GM12801 (cell line): ENCODE results near the gene MAML3.

Experiments used
- CTCF ChIP-seq: IDR thresholded peaks from one replicate; pipeline ENCODE4 v1.5.1; 2011; ENCODE audit warnings: control low read depth; ENCODE audit not compliant: insufficient read length; ENCODE audit errors: extremely low read depth

Gene MAML3

DNA sequence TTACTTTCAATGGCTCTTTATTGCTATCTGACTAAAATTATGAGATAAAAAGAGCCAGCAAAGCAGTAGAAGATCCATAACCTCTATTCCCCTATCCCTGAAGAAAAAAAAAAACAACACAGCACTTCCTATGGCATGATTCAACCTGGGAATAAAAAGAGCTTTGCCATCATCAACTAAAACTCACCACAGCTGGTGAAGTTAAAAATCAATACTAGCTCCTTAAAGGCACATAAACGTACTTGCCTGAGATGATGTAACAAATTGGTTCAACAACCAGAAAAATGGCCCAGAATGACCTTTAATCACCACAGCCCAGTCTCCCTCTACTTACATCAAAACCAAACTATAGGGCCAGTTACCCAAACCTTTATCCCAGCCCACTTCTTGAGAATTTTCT, 153.8 kb downstream of the MAML3 start:
- no peak for TF ChIP-seq CTCF

DNA sequence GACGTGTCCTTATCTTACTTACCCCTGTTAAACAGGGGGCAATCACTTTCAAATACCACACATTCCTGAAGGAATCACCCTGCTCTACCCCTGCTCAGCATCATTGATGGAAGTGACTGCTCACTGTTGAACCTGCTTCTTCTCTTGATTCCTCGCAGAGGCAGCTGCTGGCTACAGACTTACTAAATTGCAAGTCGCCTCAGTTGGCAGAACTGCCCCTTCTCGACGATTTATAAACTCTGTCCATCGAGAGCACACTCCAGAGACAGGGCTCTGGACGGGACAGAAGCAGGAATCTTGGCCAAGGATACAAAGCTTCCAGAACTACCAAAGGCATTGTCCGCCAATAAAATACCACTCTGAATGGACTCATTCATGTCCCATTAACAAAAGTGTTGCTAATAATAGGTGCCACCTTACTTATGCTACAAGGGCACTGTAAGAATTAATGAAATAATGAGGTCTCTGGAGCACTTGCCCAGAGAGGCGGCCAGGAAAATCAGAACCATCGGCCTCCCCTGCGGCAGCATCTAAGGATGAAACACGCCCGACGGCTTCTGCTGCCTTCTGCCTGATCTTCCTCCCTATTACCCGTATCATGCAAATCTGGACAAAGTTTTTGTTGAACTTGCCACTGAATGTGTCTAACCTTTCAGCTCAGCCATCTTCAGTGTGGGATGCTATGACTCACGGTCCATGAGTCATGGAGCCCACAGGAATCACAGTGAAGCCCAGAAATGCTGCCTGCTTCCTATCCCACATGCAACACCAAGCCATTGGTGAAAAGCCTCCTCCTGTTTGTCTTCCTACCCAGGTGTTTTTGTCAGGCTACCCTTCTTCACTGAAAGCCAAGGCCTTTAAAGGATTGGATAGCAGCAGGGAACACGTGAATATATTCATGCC, 164.9 kb downstream of the MAML3 start:
- TF ChIP-seq CTCF = no peak

GRCh38 chr4:139987502-139987850, 166.5 kb downstream of the MAML3 start:
- no peak for TF ChIP-seq CTCF

DNA sequence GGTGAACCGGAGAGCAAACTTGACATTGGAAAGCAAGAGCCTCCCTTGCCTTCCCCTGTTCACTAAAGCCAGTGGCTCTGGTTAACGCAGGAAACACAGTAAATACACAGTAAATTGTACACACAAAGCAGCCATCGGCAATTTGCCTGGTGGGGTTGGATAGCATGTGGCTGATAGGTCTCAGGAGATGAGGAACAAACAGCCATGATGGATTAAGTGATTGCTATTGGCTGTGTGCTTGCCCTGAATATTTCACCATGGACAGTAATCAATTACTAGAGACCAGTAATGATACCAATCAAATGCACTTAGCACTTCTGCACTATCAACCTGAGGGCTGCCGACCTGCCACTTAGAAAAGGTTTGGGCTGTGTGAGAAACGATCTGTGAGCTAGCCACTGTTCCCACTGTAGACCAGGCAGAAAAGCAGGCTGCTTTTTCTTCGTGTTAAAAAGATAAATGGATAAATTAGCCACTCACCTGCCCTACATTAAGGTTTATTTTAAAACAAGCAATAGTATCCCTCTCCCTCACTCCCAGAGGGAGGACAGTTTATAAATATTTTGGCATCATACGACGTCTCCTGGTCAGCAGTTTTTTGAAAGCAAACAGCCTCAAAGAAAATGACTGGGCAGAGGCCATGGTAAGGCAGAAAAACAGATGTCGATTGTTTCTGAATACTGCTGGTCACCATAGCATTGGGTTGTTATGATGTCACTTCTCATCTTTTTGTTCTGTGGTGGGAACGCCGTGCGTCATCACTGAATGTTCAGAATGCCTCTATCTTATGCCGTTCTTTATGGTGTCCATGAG, 167.1 kb downstream of the MAML3 start:
- TF ChIP-seq CTCF = no peak

DNA sequence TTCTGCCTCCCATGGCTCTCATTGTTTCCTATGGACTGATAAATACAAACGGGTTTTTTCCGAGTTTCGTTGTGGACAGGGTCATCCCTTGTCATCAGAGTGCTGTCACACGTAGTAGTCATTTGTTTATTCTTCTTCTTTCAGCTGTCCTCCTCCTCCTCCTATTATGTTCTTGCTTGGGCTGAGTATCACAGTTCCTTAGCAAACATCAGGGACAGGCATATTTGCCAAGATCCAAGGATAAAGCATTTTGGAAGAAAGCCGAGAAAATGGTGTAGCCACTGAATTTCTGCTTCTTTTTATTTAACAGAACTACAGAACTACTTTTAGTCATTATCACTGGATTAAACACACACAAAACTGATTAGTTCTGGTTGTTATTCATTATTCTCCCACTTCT, 167.9 kb downstream of the MAML3 start:
- TF ChIP-seq CTCF = no peak

GRCh38 chr4:139985401-139985800, 168.6 kb downstream of the MAML3 start:
- TF ChIP-seq CTCF = no peak

DNA sequence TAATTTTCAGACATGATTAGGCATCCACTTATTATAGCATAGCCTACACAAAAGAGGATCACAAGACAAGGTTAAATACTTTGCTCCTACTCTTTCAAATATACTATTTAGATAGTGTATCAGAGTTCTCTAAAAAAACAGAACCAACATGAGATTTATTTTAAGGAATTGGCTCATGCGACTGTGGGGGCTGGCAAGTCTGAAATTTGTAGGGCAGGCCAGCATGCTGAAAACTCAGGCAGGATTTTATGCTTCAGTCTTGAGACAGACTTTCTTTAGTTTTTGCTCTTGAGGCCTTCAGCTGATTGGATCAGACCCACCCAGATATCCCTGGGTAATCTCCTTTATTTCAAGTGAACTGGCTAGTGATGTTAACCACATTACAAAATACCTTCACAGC, 169.5 kb downstream of the MAML3 start:
- no peak for TF ChIP-seq CTCF
